ENCODE measurements around the gene ZBTB2. TPM values are rescaled to one million over a fixed set of nuclear protein-coding genes. Genes with fewer than 3 reads are reported as not detected.
"Not testable (repeated sequence)": the region's sequence is repeated elsewhere in the genome, so short reads cannot be mapped to it uniquely, and the experiment has no call there.

Gene ZBTB2
- total RNA-seq, 4 donors from 2014 or later = 17.9 to 27.2 (median 25.9) TPM

- WGBS, 2 donors = 96 to 98% methylated on average over 1 of the region's 1 CpG
- TF ChIP-seq, protein P1, sequence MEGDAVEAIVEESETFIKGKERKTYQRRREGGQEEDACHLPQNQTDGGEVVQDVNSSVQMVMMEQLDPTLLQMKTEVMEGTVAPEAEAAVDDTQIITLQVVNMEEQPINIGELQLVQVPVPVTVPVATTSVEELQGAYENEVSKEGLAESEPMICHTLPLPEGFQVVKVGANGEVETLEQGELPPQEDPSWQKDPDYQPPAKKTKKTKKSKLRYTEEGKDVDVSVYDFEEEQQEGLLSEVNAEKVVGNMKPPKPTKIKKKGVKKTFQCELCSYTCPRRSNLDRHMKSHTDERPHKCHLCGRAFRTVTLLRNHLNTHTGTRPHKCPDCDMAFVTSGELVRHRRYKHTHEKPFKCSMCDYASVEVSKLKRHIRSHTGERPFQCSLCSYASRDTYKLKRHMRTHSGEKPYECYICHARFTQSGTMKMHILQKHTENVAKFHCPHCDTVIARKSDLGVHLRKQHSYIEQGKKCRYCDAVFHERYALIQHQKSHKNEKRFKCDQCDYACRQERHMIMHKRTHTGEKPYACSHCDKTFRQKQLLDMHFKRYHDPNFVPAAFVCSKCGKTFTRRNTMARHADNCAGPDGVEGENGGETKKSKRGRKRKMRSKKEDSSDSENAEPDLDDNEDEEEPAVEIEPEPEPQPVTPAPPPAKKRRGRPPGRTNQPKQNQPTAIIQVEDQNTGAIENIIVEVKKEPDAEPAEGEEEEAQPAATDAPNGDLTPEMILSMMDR (IDR thresholded peaks at IDR 0.05) = no peak
- TF ChIP-seq POLR2A (IDR thresholded peaks at IDR 0.05) = no peak
- Histone ChIP-seq H3K4me1 (peaks cover 22 to 32% of the 10 kb centered on the region in 2 donors), H3K4me3 (replicated peaks in 1 of 3) (no peak overlapping the region), H3K36me3 (no peaks in the 10 kb centered on the region), H3K27ac (no peak overlapping the region), H3K9me3 (no peaks in the 10 kb centered on the region), H3K27me3 (no peaks in the 10 kb centered on the region)
- intact Hi-C loops (cut with DNase I) = loop anchor here (5.0 to 10.0 kb wide), 2 partner anchors 79 to 147 kb away; no protein-coding TSS in a partner anchor
- DNase-seq = no peak
Measured at GRCh38 chr6:151321438-151321837, 69.9 kb downstream of the ZBTB2 start.

GRCh38 chr6:151320140-151320539 is 71.2 kb downstream of the ZBTB2 start:
- Histone ChIP-seq H3K4me1 (peaks cover 21 to 32% of the 10 kb centered on the region in 2 donors), H3K4me3 (replicated peaks in 1 of 3) (no peak overlapping the region), H3K27ac (no peak overlapping the region), H3K36me3 (no peaks in the 10 kb centered on the region), H3K27me3 (no peaks in the 10 kb centered on the region), H3K9me3 (no peaks in the 10 kb centered on the region)
- DNase-seq = no peak
- WGBS, 2 donors = 92 to 96% methylated on average over 7 of the region's 7 CpGs
- TF ChIP-seq, protein P1 (IDR thresholded peaks at IDR 0.05) = no peak
- no peak for TF ChIP-seq POLR2A (IDR thresholded peaks at IDR 0.05)
- intact Hi-C loops (cut with DNase I) = loop anchor here (5.0 to 10.0 kb wide), 2 partner anchors 78 to 145 kb away; no protein-coding TSS in a partner anchor

- intact Hi-C loops (cut with DNase I) = no loop called here
- peak overlapping the region; percentile 46 to 66 (median 57) for H3K27ac ChIP-seq
- no peak for DNase-seq
- no peaks in the 10 kb centered on the region for H3K9me3 ChIP-seq
- H3K36me3 ChIP-seq = no peaks in the 10 kb centered on the region
- WGBS, 2 donors = 79 to 80% methylated on average over 3 of the region's 3 CpGs
- H3K27me3 ChIP-seq = no peaks in the 10 kb centered on the region
- H3K4me3 ChIP-seq (replicated peaks in 1 of 3) = no peak overlapping the region
- H3K4me1 ChIP-seq = peaks cover 7 to 16% of the 10 kb centered on the region in 2 donors
- TF ChIP-seq, protein P1 (IDR thresholded peaks at IDR 0.05) = no peak
- TF ChIP-seq POLR2A (IDR thresholded peaks at IDR 0.05) = no peak
Measured at GRCh38 chr6:151317995-151318365, 73.4 kb downstream of the ZBTB2 start.

DNA sequence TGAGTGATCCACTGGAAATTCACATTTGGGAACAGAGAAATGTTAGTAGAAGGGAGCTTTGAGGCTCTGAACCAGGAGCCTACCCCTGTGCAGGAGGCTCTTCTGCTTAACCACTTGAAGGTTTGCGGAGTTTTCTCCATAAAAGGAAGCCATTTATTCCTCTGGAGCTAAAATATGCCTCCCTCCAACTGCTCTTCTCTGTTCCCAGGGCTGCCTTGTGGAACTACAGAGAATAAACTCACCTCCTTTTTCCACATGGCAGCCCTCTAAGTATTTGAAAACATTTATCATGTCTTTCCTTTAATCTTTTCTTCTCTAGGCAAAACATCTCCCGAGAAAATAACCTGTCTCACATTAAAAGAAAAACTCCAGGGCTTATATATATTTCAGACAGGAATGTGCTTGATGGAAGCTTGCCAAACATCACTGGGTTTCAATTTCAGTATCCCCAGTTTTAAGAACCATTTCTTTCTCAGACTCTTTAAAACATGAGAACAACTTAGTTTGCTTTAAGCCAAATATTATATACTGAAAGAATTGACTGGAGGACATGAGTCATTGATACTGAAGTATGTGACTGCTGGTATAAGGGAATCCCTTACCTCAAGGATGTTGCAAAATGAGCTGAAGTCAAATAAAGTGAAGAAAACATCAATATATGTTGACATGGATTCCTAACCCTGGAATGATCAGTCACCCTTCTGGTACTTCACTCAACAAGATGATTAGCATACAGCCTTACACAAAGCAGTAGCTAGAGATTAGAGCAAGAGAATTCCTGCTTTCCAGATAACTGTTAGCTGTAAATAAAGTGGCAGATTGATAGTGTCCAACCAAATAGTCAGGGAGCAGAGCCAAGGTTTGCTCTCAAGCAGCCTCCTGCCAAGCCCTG is 74.0 kb downstream of the ZBTB2 start:
- no peak for TF ChIP-seq POLR2A (IDR thresholded peaks at IDR 0.05)
- TF ChIP-seq, protein P1 (IDR thresholded peaks at IDR 0.05) = no peak
- Histone ChIP-seq H3K9me3 (no peaks in the 10 kb centered on the region), H3K4me1 (peaks cover 7 to 16% of the 10 kb centered on the region in 2 donors), H3K27ac (peak overlapping the region; percentile 46 to 66 (median 57)), H3K36me3 (no peaks in the 10 kb centered on the region), H3K27me3 (no peaks in the 10 kb centered on the region), H3K4me3 (replicated peaks in 1 of 3) (no peak overlapping the region)
- no peak for DNase-seq
- WGBS, 2 donors = 27 to 40% methylated on average over 2 of the region's 2 CpGs
- intact Hi-C loops (cut with DNase I) = no loop called here

DNA sequence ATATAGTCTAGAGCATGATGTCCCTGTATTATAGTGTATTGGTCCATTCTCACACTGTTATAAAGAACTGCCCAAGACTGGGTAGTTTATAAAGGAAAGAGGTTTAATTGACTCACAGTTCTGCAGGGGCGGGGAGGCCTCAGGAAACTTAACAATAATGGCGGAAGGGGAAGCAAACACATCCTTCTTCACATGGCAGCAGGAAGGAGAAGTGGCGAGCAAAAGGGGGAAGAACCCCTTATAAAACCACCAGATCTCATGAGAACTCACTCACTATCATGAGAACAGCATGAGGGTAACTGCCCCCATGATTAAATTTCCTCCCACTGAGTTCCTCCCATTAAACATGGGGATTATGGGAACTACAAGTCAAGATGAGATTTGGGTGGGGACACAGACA is 75.7 kb downstream of the ZBTB2 start:
- H3K9me3 ChIP-seq; intact Hi-C loops (cut with DNase I): not testable (repeated sequence)
- WGBS, 2 donors = 87 to 93% methylated on average over 3 of the region's 3 CpGs

More for the DNA sequence above, 75.7 kb downstream of the ZBTB2 start:
- not testable (repeated sequence) for H3K4me3 ChIP-seq (replicated peaks in 1 of 3); H3K27me3 ChIP-seq; DNase-seq; H3K36me3 ChIP-seq; H3K27ac ChIP-seq
- H3K4me1 ChIP-seq = peaks cover 7 to 16% of the 10 kb centered on the region in 2 donors

Small RNAs within 50 kb of the gene (small RNA-seq; reads per million reads assigned to genes)
- not detected for gene RF00019

Other genes starting within 250 kb of the ZBTB2 start
- 100 to 1,000 TPM in 2 of 4 donors, 10 to 100 TPM in 2; 50.7 to 108 (median 79.4) TPM for gene AKAP12, start 151.6 kb downstream of the ZBTB2 start, total RNA-seq
- gene RMND1, start 60.6 kb upstream of the ZBTB2 start, total RNA-seq = 10 to 100 TPM; 30.2 to 48.5 (median 43.4) TPM
- 1 to 10 TPM; 3.4 to 6.9 (median 4.2) TPM for gene CCDC170, start 102.5 kb upstream of the ZBTB2 start, total RNA-seq